Activated CD8-positive, alpha-beta memory T cell treated with anti-CD3 and anti-CD28 coated beads for 48 hours (primary cell): Measurements from ENCODE around the gene SIMC1.
A peak's percentile ranks its signal among the peaks of the same experiment; 100 is the strongest.

ENCODE experiments used
- DNase-seq, 3 experiments: peaks; one replicate each; pipeline ENCODE4 v3.0.0-alpha.2; 2020; ENCODE audit warnings: low read depth in 2 of 3, low spot score in 2 of 3

SIMC1 gene

GRCh38 chr5:176387384-176387925, 149.2 kb downstream of the SIMC1 start:
- DNase-seq: no peak

- DNase-seq: no peak
Observed at GRCh38 chr5:176388003-176388443, 149.8 kb downstream of the SIMC1 start.

GRCh38 chr5:176388444-176389134, 150.4 kb downstream of the SIMC1 start, which contains the start of the genes HIGD2A and NOP16:
HIGD2A (plus strand) TSS chr5:176388751; CDS start chr5:176388820, 69 bp downstream.
NOP16 (minus strand) TSS chr5:176388598; CDS start chr5:176388539, 59 bp downstream.
- DNase-seq: peak; percentile 90 to 96 (median 96)

GRCh38 chr5:176389135-176390123, 151.2 kb downstream of the SIMC1 start:
- no peak for DNase-seq

- DNase-seq: no peak
Observed at GRCh38 chr5:176391479-176391878, 153.3 kb downstream of the SIMC1 start.

- no peak for DNase-seq
Observed at GRCh38 chr5:176391999-176392398, 153.8 kb downstream of the SIMC1 start.

- no peak for DNase-seq
Observed at GRCh38 chr5:176392526-176392925, 154.3 kb downstream of the SIMC1 start.

GRCh38 chr5:176394096-176394495, 155.9 kb downstream of the SIMC1 start:
- no peak for DNase-seq

GRCh38 chr5:176394881-176395675, 156.9 kb downstream of the SIMC1 start:
- DNase-seq: no peak
